Left lung (tissue), 10 donors: ENCODE data around the gene SLC16A12. TPM values are rescaled to one million over a fixed set of nuclear protein-coding genes. Genes with fewer than 3 reads are reported as not detected.
A peak's percentile ranks its signal among the peaks of the same experiment; 100 is the strongest.

Source experiments
- ATAC-seq: fragments of 200-7000 bp; cut with Tn5 transposase; one replicate; pipeline ENCODE4 v1.9.1; 2020; ENCODE audit warnings: moderate library complexity
- DNase-seq, 4 donors: peaks; one replicate each; pipeline ENCODE4 v3.0.0-alpha.2; 2013 to 2020
- H3K27ac ChIP-seq, 2 donors: fragments of 200-600 bp; sonication (generic) in 1 of 2; one replicate each; pipeline versions ENCODE4 v1.5.0 to v1.8.0; 2020 to 2021
- H3K27me3 ChIP-seq, 2 donors: fragments of 200-600 bp; sonication (generic) in 1 of 2; one replicate each; pipeline versions ENCODE4 v1.5.0 to v1.8.0; 2020 to 2021
- H3K36me3 ChIP-seq, 2 donors: fragments of 200-600 bp; sonication (generic) in 1 of 2; one replicate each; pipeline versions ENCODE4 v1.5.0 to v1.8.0; 2020 to 2021
- H3K4me1 ChIP-seq, 2 donors: fragments of 200-600 bp; one replicate each; pipeline ENCODE4 v1.8.0; 2021
- H3K4me3 ChIP-seq, 2 donors: fragments of 200-600 bp; sonication (generic) in 1 of 2; one replicate each; pipeline versions ENCODE4 v1.5.0 to v1.8.0; 2020 to 2021; ENCODE audit warnings: mild to moderate bottlenecking in 1 of 2
- H3K9me3 ChIP-seq, 2 donors: fragments of 200-600 bp; sonication (generic) in 1 of 2; one replicate each; pipeline versions ENCODE4 v1.5.0 to v1.8.0; 2020 to 2021
- CTCF ChIP-seq, 2 donors: fragments of 200-600 bp; sonication (generic) in 1 of 2; IDR thresholded peaks; one replicate each; pipeline versions ENCODE4 v1.5.0 to v1.8.0; 2021; ENCODE audit warnings: antibody characterized with exemption in 2 of 2
- intact Hi-C, 2 donors: fragments of 100-400 bp; cut with DNase I; formaldehyde crosslinking; loops; one replicate each; pipeline versions ENCODE4 v1.11.2 to v1.14.2; 2022
- polyA plus RNA-seq, 6 donors: library from polyadenylated mRNA; unstranded; fragments of 120-200 nt; gene quantifications; one replicate each; pipeline ENCODE4 v1.2.1, GENCODE V29; 2013; ENCODE audit not compliant: insufficient read length in 6 of 6
- total RNA-seq, 2 donors: library from RNA; stranded (reverse); fragmentation: NEBNext Ultra II Directional; extraction: Animal tissue kit (Norgen Biotek cat#: 25700); gene quantifications; one replicate each; pipeline ENCODE4 v1.2.1, GENCODE V29; 2021
- donor health status: DM: no; HTN: yes; CAD: no.
- donor health status: DM: no; HTN: no; CAD: no.

The SLC16A12 gene
- total and polyA plus RNA-seq, 8 donors = 0.90 to 6.3 (median 1.3) TPM

- no peak for TF ChIP-seq CTCF (IDR thresholded peaks at IDR 0.05)
- Histone ChIP-seq H3K27ac (no peak overlapping the region), H3K9me3 (no peaks in the 10 kb centered on the region), H3K4me3 (no peak overlapping the region), H3K36me3 (no peaks in the 10 kb centered on the region), H3K27me3 (peaks cover 0 to 6% of the 10 kb centered on the region in 2 donors), H3K4me1 (no peaks in the 10 kb centered on the region)
- DNase-seq = no peak
- intact Hi-C loops = no loop called here
- ATAC-seq = no peak
Observed at GRCh38 chr10:89490596-89491335, 44.6 kb downstream of the SLC16A12 start.

GRCh38 chr10:89482256-89482655 is 53.1 kb downstream of the SLC16A12 start:
- H3K4me3 ChIP-seq = no peak overlapping the region
- TF ChIP-seq CTCF (IDR thresholded peaks at IDR 0.05) = no peak
- no peaks in the 10 kb centered on the region for H3K27me3 ChIP-seq
- H3K36me3 ChIP-seq = no peaks in the 10 kb centered on the region
- intact Hi-C loops = no loop called here
- no peak for ATAC-seq
- H3K27ac ChIP-seq = peak overlapping the region; percentile 24 to 58
- DNase-seq = no peak
- H3K9me3 ChIP-seq = no peaks in the 10 kb centered on the region
- peaks cover 9 to 14% of the 10 kb centered on the region in 2 donors for H3K4me1 ChIP-seq

- H3K27ac ChIP-seq = peak overlapping the region; percentile 24 to 58
- ATAC-seq (peak; percentile 40), DNase-seq (peak in 1 of 4 donors; percentile 54)
- no peak overlapping the region for H3K4me3 ChIP-seq
- intact Hi-C loops = no loop called here
- TF ChIP-seq CTCF (IDR thresholded peaks at IDR 0.05) = no peak
- peaks cover 9 to 14% of the 10 kb centered on the region in 2 donors for H3K4me1 ChIP-seq
- no peaks in the 10 kb centered on the region for H3K27me3 ChIP-seq
- no peaks in the 10 kb centered on the region for H3K9me3 ChIP-seq
- H3K36me3 ChIP-seq = no peaks in the 10 kb centered on the region
Observed at GRCh38 chr10:89481662-89482061, 53.7 kb downstream of the SLC16A12 start.

GRCh38 chr10:89479771-89480446 is 55.5 kb downstream of the SLC16A12 start:
- Histone ChIP-seq H3K36me3 (no peaks in the 10 kb centered on the region), H3K27me3 (no peaks in the 10 kb centered on the region), H3K4me1 (peaks cover 9 to 22% of the 10 kb centered on the region in 2 donors), H3K4me3 (no peak overlapping the region), H3K27ac (peak overlapping the region; percentile 1 to 74), H3K9me3 (no peaks in the 10 kb centered on the region)
- TF ChIP-seq CTCF (IDR thresholded peaks at IDR 0.05) = no peak
- intact Hi-C loops = no loop called here
- DNase-seq (no peak), ATAC-seq (no peak)
